Measurements from ENCODE around the gene HLA-DRB1. TPM values are rescaled to one million over a fixed set of nuclear protein-coding genes. Genes with fewer than 3 reads are reported as not detected.
"Not testable (repeated sequence)": the region's sequence is repeated elsewhere in the genome, so short reads cannot be mapped to it uniquely, and the experiment has no call there.

The HLA-DRB1 gene
- total RNA-seq, 8 experiments from 2014 or later = 3.1 to 80.7 TPM; not detected in 6

- in situ Hi-C loops (cut with MboI; ENCODE audit: low pct_unique_long_range_greater_than_20kb in 2 of 9, low sequenced_read_pairs in 9 of 9, unreplicated experiment in 9 of 9) = no loop called here
- no peak overlapping the region for H3K4me3 ChIP-seq
- WGBS, 10 experiments = 0 to 58% (median 4%) methylated on average over 1 to 3 of the region's 3 CpGs; no CpG with 5 or more reads in 1 of the 10 experiments
- H3K27ac ChIP-seq = no peak overlapping the region
- no peak for ATAC-seq (replicated peaks in 6 of 8)
- H3K4me1 ChIP-seq (replicated peaks in 1 of 2) = no peaks in the 10 kb centered on the region
Measured at GRCh38 chr6:32603888-32604287, 14.2 kb upstream of the HLA-DRB1 start.

- 17 to 100% (median 56%) methylated on average over 2 to 4 of the region's 5 CpGs; no CpG with 5 or more reads in 2 of the 10 experiments for WGBS, 10 experiments
- Histone ChIP-seq H3K4me3 (no peak overlapping the region), H3K27ac (no peak overlapping the region), H3K4me1 (replicated peaks in 1 of 2) (no peaks in the 10 kb centered on the region)
- in situ Hi-C loops (cut with MboI; ENCODE audit: low pct_unique_long_range_greater_than_20kb in 2 of 9, low sequenced_read_pairs in 9 of 9, unreplicated experiment in 9 of 9) = no loop called here
- ATAC-seq (replicated peaks in 6 of 8) = no peak
Measured at GRCh38 chr6:32603222-32603621, 13.6 kb upstream of the HLA-DRB1 start.

- H3K27ac ChIP-seq = no peak overlapping the region
- no peak for ATAC-seq (replicated peaks in 6 of 8)
- in situ Hi-C loops (cut with MboI; ENCODE audit: low pct_unique_long_range_greater_than_20kb in 2 of 9, low sequenced_read_pairs in 9 of 9, unreplicated experiment in 9 of 9) = no loop called here
- H3K4me3 ChIP-seq = no peak overlapping the region
- 43 to 100% (median 64%) methylated on average over 1 to 3 of the region's 3 CpGs; no CpG with 5 or more reads in 2 of the 10 experiments for WGBS, 10 experiments
- H3K4me1 ChIP-seq (replicated peaks in 1 of 2) = no peaks in the 10 kb centered on the region
Measured at GRCh38 chr6:32602383-32602782, 12.7 kb upstream of the HLA-DRB1 start.

- Histone ChIP-seq H3K27ac (no peak overlapping the region), H3K4me1 (replicated peaks in 1 of 2) (no peaks in the 10 kb centered on the region), H3K4me3 (no peak overlapping the region)
- in situ Hi-C loops (cut with MboI; ENCODE audit: low pct_unique_long_range_greater_than_20kb in 2 of 9, low sequenced_read_pairs in 9 of 9, unreplicated experiment in 9 of 9) = no loop called here
- no peak for ATAC-seq (replicated peaks in 6 of 8)
Measured at GRCh38 chr6:32597024-32597423, 7.4 kb upstream of the HLA-DRB1 start.

GRCh38 chr6:32590713-32591112 lies 1.1 kb upstream of the HLA-DRB1 start:
- ATAC-seq (replicated peaks in 6 of 8); H3K4me1 ChIP-seq (replicated peaks in 1 of 2); H3K27ac ChIP-seq; in situ Hi-C loops (cut with MboI; ENCODE audit: low pct_unique_long_range_greater_than_20kb in 2 of 9, low sequenced_read_pairs in 9 of 9, unreplicated experiment in 9 of 9); H3K4me3 ChIP-seq: not testable (repeated sequence)
- 80 to 93% methylated on average over 3 to 5 of the region's 10 CpGs; no CpG with 5 or more reads in 8 of the 10 experiments for WGBS, 10 experiments

- 33 to 76% (median 71%) methylated on average over 1 to 2 of the region's 2 CpGs; no CpG with 5 or more reads in 7 of the 10 experiments for WGBS, 10 experiments
- no peak overlapping the region for H3K4me3 ChIP-seq
- no peak for ATAC-seq (replicated peaks in 6 of 8)
- H3K4me1 ChIP-seq (replicated peaks in 1 of 2) = no peaks in the 10 kb centered on the region
- H3K27ac ChIP-seq = no peak overlapping the region
- in situ Hi-C loops (cut with MboI; ENCODE audit: low pct_unique_long_range_greater_than_20kb in 2 of 9, low sequenced_read_pairs in 9 of 9, unreplicated experiment in 9 of 9) = loop anchor here in 2 of 9 experiments (10.0 kb wide), 1 partner anchor 63 kb away; no protein-coding TSS in a partner anchor
Measured at GRCh38 chr6:32588156-32588555, 1.5 kb downstream of the HLA-DRB1 start.

- Histone ChIP-seq H3K27ac (no peak overlapping the region), H3K4me3 (peak overlapping the region in 2 of 5 donors; percentile 12 to 38), H3K4me1 (replicated peaks in 1 of 2) (no peaks in the 10 kb centered on the region)
- peak in 2 of 8 experiments; percentile 7 to 16 for ATAC-seq (replicated peaks in 6 of 8)
- WGBS, 10 experiments = 20 to 70% (median 29%) methylated on average over 1 of the region's 2 CpGs; no CpG with 5 or more reads in 7 of the 10 experiments
- in situ Hi-C loops (cut with MboI; ENCODE audit: low pct_unique_long_range_greater_than_20kb in 2 of 9, low sequenced_read_pairs in 9 of 9, unreplicated experiment in 9 of 9) = loop anchor here in 2 of 9 experiments (10.0 kb wide), 1 partner anchor 59 kb away; no protein-coding TSS in a partner anchor
Measured at GRCh38 chr6:32583527-32583898, 6.1 kb downstream of the HLA-DRB1 start.

GRCh38 chr6:32581315-32582095 lies 8.1 kb downstream of the HLA-DRB1 start:
- no peak for ATAC-seq (replicated peaks in 6 of 8)
- H3K4me3 ChIP-seq = no peak overlapping the region
- WGBS, 10 experiments = 0 to 57% (median 44%) methylated on average over 1 to 4 of the region's 8 CpGs; no CpG with 5 or more reads in 5 of the 10 experiments
- H3K4me1 ChIP-seq (replicated peaks in 1 of 2) = no peaks in the 10 kb centered on the region
- in situ Hi-C loops (cut with MboI; ENCODE audit: low pct_unique_long_range_greater_than_20kb in 2 of 9, low sequenced_read_pairs in 9 of 9, unreplicated experiment in 9 of 9) = loop anchor here in 2 of 9 experiments (10.0 kb wide), 1 partner anchor 57 kb away; no protein-coding TSS in a partner anchor
- H3K27ac ChIP-seq = no peak overlapping the region

GRCh38 chr6:32580593-32580992 lies 9.1 kb downstream of the HLA-DRB1 start:
- 6 to 100% (median 75%) methylated on average over 1 to 3 of the region's 4 CpGs; no CpG with 5 or more reads in 1 of the 10 experiments for WGBS, 10 experiments
- Histone ChIP-seq H3K4me1 (replicated peaks in 1 of 2) (no peaks in the 10 kb centered on the region), H3K4me3 (no peak overlapping the region), H3K27ac (no peak overlapping the region)
- ATAC-seq (replicated peaks in 6 of 8) = no peak
- in situ Hi-C loops (cut with MboI; ENCODE audit: low pct_unique_long_range_greater_than_20kb in 2 of 9, low sequenced_read_pairs in 9 of 9, unreplicated experiment in 9 of 9) = loop anchor here in 2 of 9 experiments (10.0 kb wide), 1 partner anchor 56 kb away; no protein-coding TSS in a partner anchor

- no peak for ATAC-seq (replicated peaks in 6 of 8)
- WGBS, 10 experiments = 0 to 67% (median 6%) methylated on average over 1 to 2 of the region's 3 CpGs; no CpG with 5 or more reads in 4 of the 10 experiments
- H3K4me3 ChIP-seq = no peak overlapping the region
- in situ Hi-C loops (cut with MboI; ENCODE audit: low pct_unique_long_range_greater_than_20kb in 2 of 9, low sequenced_read_pairs in 9 of 9, unreplicated experiment in 9 of 9) = loop anchor here in 2 of 9 experiments (10.0 kb wide), 1 partner anchor 64 kb away; no protein-coding TSS in a partner anchor
- H3K4me1 ChIP-seq (replicated peaks in 1 of 2) = no peaks in the 10 kb centered on the region
- H3K27ac ChIP-seq = no peak overlapping the region
Measured at GRCh38 chr6:32578962-32579361, 10.7 kb downstream of the HLA-DRB1 start.

- not testable (repeated sequence) for ATAC-seq (replicated peaks in 6 of 8); H3K4me3 ChIP-seq; H3K27ac ChIP-seq; H3K4me1 ChIP-seq (replicated peaks in 1 of 2)
- in situ Hi-C loops (cut with MboI; ENCODE audit: low pct_unique_long_range_greater_than_20kb in 2 of 9, low sequenced_read_pairs in 9 of 9, unreplicated experiment in 9 of 9) = loop anchor here in 2 of 9 experiments (10.0 kb wide), 1 partner anchor 63 kb away; no protein-coding TSS in a partner anchor
- 0 to 50% (median 22%) methylated on average over 1 to 5 of the region's 5 CpGs for WGBS, 10 experiments
Measured at GRCh38 chr6:32577493-32577892, 12.2 kb downstream of the HLA-DRB1 start.

- no peak overlapping the region for H3K27ac ChIP-seq
- in situ Hi-C loops (cut with MboI; ENCODE audit: low pct_unique_long_range_greater_than_20kb in 2 of 9, low sequenced_read_pairs in 9 of 9, unreplicated experiment in 9 of 9) = loop anchor here in 2 of 9 experiments (10.0 kb wide), 1 partner anchor 61 kb away; no protein-coding TSS in a partner anchor
- ATAC-seq (replicated peaks in 6 of 8) = no peak
- no peaks in the 10 kb centered on the region for H3K4me1 ChIP-seq (replicated peaks in 1 of 2)
- WGBS, 10 experiments = 25 to 86% (median 64%) methylated on average over 1 of the region's 1 CpG; no CpG with 5 or more reads in 3 of the 10 experiments
- no peak overlapping the region for H3K4me3 ChIP-seq
Measured at GRCh38 chr6:32576250-32576649, 13.4 kb downstream of the HLA-DRB1 start.

GRCh38 chr6:32570363-32570905 lies 19.2 kb downstream of the HLA-DRB1 start:
- no peak overlapping the region for H3K4me3 ChIP-seq
- H3K4me1 ChIP-seq (replicated peaks in 1 of 2) = no peaks in the 10 kb centered on the region
- in situ Hi-C loops (cut with MboI; ENCODE audit: low pct_unique_long_range_greater_than_20kb in 2 of 9, low sequenced_read_pairs in 9 of 9, unreplicated experiment in 9 of 9) = loop anchor here in 2 of 9 experiments (10.0 kb wide), 1 partner anchor 56 kb away; no protein-coding TSS in a partner anchor
- H3K27ac ChIP-seq = no peak overlapping the region
- 0 to 58% (median 23%) methylated on average over 1 to 4 of the region's 4 CpGs; no CpG with 5 or more reads in 2 of the 10 experiments for WGBS, 10 experiments
- no peak for ATAC-seq (replicated peaks in 6 of 8)

Data from motor neuron (in vitro differentiated cells).